Measurements from ENCODE around the gene TAL2. TPM values are rescaled to one million over a fixed set of nuclear protein-coding genes. Genes with fewer than 3 reads are reported as not detected.

The TAL2 gene
- total and polyA plus RNA-seq, 8 donors, result 0.38 to 0.47 TPM; not detected in 6

GRCh38 chr9:105647595-105648349 is 14.5 kb upstream of the TAL2 start:
- no peaks in the 10 kb centered on the region for H3K9me3 ChIP-seq
- no peaks in the 10 kb centered on the region for H3K4me1 ChIP-seq
- no peak overlapping the region for H3K27ac ChIP-seq
- H3K36me3 ChIP-seq, result no peaks in the 10 kb centered on the region
- intact Hi-C loops (cut with DNase I), result no loop called here
- no peak for FAIRE-seq
- WGBS, 2 donors, result 64 to 65% methylated on average over 12 of the region's 12 CpGs
- no peaks in the 10 kb centered on the region for H3K27me3 ChIP-seq
- no peak for ATAC-seq
- DNase-seq, result no peak
- TF ChIP-seq CTCF (IDR thresholded peaks at IDR 0.05), result no peak
- no peak overlapping the region for H3K4me3 ChIP-seq

GRCh38 chr9:105651806-105652205 is 10.5 kb upstream of the TAL2 start:
- ATAC-seq, result no peak
- no peak for TF ChIP-seq CTCF (IDR thresholded peaks at IDR 0.05)

GRCh38 chr9:105656131-105656921 is 5.9 kb upstream of the TAL2 start:
- Histone ChIP-seq H3K27ac (no peak overlapping the region), H3K9me3 (no peaks in the 10 kb centered on the region), H3K4me3 (peak overlapping the region; percentile 14 to 58 (median 35)), H3K27me3 (peaks cover 0 to 13% (median 0%) of the 10 kb centered on the region in 4 donors), H3K4me1 (no peaks in the 10 kb centered on the region), H3K36me3 (no peaks in the 10 kb centered on the region)
- FAIRE-seq, result no peak
- TF ChIP-seq CTCF (IDR thresholded peaks at IDR 0.05), result peak in 1 of 4 donors; percentile 15
- ATAC-seq, result peak; percentile 69 to 96 (median 92)
- intact Hi-C loops (cut with DNase I), result no loop called here
- DNase-seq, result peak in 4 of 6 donors; percentile 13 to 80 (median 48)
- 2% methylated on average over 71 to 75 of the region's 75 CpGs for whole genome bisulfite sequencing, 2 donors

More at GRCh38 chr9:105651806-105652205, 10.5 kb upstream of the TAL2 start:
- no peaks in the 10 kb centered on the region for H3K4me1 ChIP-seq
- no peak overlapping the region for H3K27ac ChIP-seq
- no peak for DNase-seq
- intact Hi-C loops (cut with DNase I), result no loop called here
- H3K27me3 ChIP-seq, result peaks cover 0 to 6% (median 0%) of the 10 kb centered on the region in 4 donors
- H3K36me3 ChIP-seq, result no peaks in the 10 kb centered on the region
- H3K9me3 ChIP-seq, result no peaks in the 10 kb centered on the region
- FAIRE-seq, result no peak
- H3K4me3 ChIP-seq, result no peak overlapping the region
- WGBS, 2 donors, result 54 to 64% methylated on average over 4 of the region's 4 CpGs

- Histone ChIP-seq H3K27me3 (peaks cover 0 to 13% (median 0%) of the 10 kb centered on the region in 4 donors), H3K4me3 (no peak overlapping the region), H3K4me1 (no peaks in the 10 kb centered on the region), H3K27ac (no peak overlapping the region), H3K9me3 (no peaks in the 10 kb centered on the region), H3K36me3 (no peaks in the 10 kb centered on the region)
- FAIRE-seq (no peak), ATAC-seq (no peak), DNase-seq (no peak)
- TF ChIP-seq CTCF (IDR thresholded peaks at IDR 0.05), result no peak
- intact Hi-C loops (cut with DNase I), result no loop called here
- WGBS, 2 donors, result 69 to 79% methylated on average over 2 of the region's 2 CpGs
Observed at GRCh38 chr9:105658351-105658750, 3.9 kb upstream of the TAL2 start.

Measured in pancreas (tissue), 10 donors.